Fibroblast of lung (primary cell): ENCODE results near the gene KCNC3. TPM values are rescaled to one million over a fixed set of nuclear protein-coding genes. Genes with fewer than 3 reads are reported as not detected.

Source experiments
- DNase-seq, 2 donors: peaks; one replicate each; pipeline versions ENCODE4 v3.0.0 to v3.0.0-alpha.2; 2010; ENCODE audit warnings: low read depth in 2 of 2
- H2AFZ ChIP-seq: 2 replicates; pipeline ENCODE4 v1.5.1; 2012; ENCODE audit warnings: low read length, control low read depth, inconsistent platforms
- H3K27ac ChIP-seq: 2 replicates; pipeline ENCODE4 v1.5.1; 2011; ENCODE audit warnings: low read length, control low read depth; ENCODE audit not compliant: insufficient read depth
- H3K27me3 ChIP-seq: 2 replicates; pipeline ENCODE4 v1.5.1; 2011; ENCODE audit warnings: mild to moderate bottlenecking, low read length; ENCODE audit not compliant: control insufficient read depth, insufficient read depth
- H3K36me3 ChIP-seq: 2 replicates; pipeline ENCODE4 v1.5.1; 2011; ENCODE audit warnings: low read length; ENCODE audit not compliant: control insufficient read depth, insufficient read depth
- H3K4me1 ChIP-seq: 2 replicates; pipeline ENCODE4 v1.5.1; 2011; ENCODE audit warnings: low read length; ENCODE audit not compliant: control insufficient read depth, insufficient read depth; ENCODE audit errors: extremely low read depth
- H3K4me2 ChIP-seq: 2 replicates; pipeline ENCODE4 v1.5.1; 2011; ENCODE audit warnings: low read length, control low read depth; ENCODE audit not compliant: insufficient read depth; ENCODE audit errors: extremely low read depth
- H3K4me3 ChIP-seq, 4 experiments: fragments of 200-600 bp in 1 of 4; sonication (generic) in 1 of 4; replicated peaks in 1 of 4; 2 replicates each; pipeline ENCODE4 v1.5.1; 2011 to 2016; ENCODE audit warnings: low read length in 4 of 4, low read depth in 3 of 4, mild to moderate bottlenecking in 3 of 4, control low read depth in 2 of 4, inconsistent platforms in 1 of 4, mixed read lengths in 1 of 4; ENCODE audit not compliant: insufficient read depth in 1 of 4; ENCODE audit errors: control extremely low read depth in 1 of 4
- H3K79me2 ChIP-seq: 2 replicates; pipeline ENCODE4 v1.5.1; 2012; ENCODE audit warnings: mild to moderate bottlenecking, low read length, inconsistent platforms; ENCODE audit not compliant: control insufficient read depth, insufficient read depth
- H3K9ac ChIP-seq: 2 replicates; pipeline ENCODE4 v1.5.1; 2011; ENCODE audit warnings: mild to moderate bottlenecking, low read length, control low read depth; ENCODE audit not compliant: insufficient read depth
- H3K9me3 ChIP-seq: 2 replicates; pipeline ENCODE4 v1.5.1; 2012; ENCODE audit warnings: low read depth, low read length; ENCODE audit not compliant: control insufficient read depth, insufficient read depth
- H4K20me1 ChIP-seq: 2 replicates; pipeline ENCODE4 v1.5.1; 2011; ENCODE audit warnings: low read length; ENCODE audit not compliant: control insufficient read depth, insufficient read depth; ENCODE audit errors: extremely low read depth
- EZH2 ChIP-seq: IDR thresholded peaks from 2 replicates; pipeline ENCODE4 v1.5.1; 2012; ENCODE audit warnings: low read length, control low read depth, mild to moderate bottlenecking; ENCODE audit errors: missing control alignments
- polyA plus RNA-seq, 2 donors: library from polyadenylated mRNA; depleted of rRNA in 1 of 2; stranded (reverse) in 1 of 2; unstranded in 1 of 2; fragments of >200 nt; gene quantifications; 2 replicates each; pipeline ENCODE4 v1.2.1, GENCODE V29; 2011 to 2012; ENCODE audit warnings: missing spikeins in 1 of 2
- total RNA-seq: library from RNA; depleted of rRNA; stranded (reverse); fragments of >200 nt; gene quantifications from 2 replicates; pipeline ENCODE4 v1.2.1, GENCODE V29; 2014
- TF ChIP-seq, protein P1 (sequence below), 2 donors: IDR thresholded peaks in 1 of 2; conservative IDR thresholded peaks in 1 of 2; 1 replicate in 1 of 2; 2 replicates in 1 of 2; pipeline ENCODE4 v1.5.1; 2011 to 2012; ENCODE audit warnings: low read length in 2 of 2, control low read depth in 1 of 2, inconsistent platforms in 1 of 2, low read depth in 1 of 2, mild to moderate bottlenecking in 1 of 2

Gene KCNC3
- total and polyA plus RNA-seq, 2 donors (not counting 1 experiment from before 2014, with no cell fraction given): under 0.01 to 0.01 TPM

DNA sequence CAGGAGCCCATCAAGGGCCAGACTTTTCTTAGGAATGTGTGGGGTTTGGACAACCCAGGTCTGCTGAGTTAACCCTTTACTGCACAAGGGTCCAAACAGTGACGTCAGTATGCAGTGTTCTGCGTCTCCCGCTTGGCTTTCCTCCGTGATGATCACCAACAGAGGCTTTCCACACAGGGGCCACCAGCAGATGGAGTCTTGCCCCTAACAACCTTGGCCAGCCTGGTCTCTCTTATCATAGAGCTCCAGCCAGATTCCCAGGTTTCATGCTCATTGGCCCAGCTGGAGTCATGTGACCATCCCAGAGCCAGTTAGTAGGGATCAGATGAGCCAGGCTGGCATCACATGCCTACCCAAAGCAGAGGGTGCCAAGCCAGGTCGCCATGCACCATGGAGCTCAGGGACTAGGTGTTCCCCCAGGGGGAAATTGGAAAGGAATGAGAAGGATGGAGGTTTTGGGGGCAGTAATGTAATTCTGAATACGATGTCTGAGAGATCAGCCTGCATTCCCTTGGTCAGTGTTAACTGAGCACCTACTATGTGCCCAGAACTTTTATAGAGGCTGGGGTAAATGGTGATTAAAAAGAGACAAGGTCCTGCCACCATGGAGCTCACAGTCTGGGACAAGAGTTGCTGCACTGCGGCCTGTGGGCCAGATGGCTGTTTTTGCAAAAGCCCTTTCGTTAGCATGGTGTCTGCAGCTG, 64.5 kb downstream of the KCNC3 start:
- Histone ChIP-seq H3K36me3 (no peaks in the 10 kb centered on the region), H3K4me2 (no peak overlapping the region), H3K79me2 (no peaks in the 10 kb centered on the region), H3K27ac (no peak overlapping the region), H2AFZ (no peak overlapping the region), H3K9ac (no peak overlapping the region), H3K9me3 (no peaks in the 10 kb centered on the region), H3K27me3 (no peaks in the 10 kb centered on the region), H3K4me3 (no peak overlapping the region), H3K4me1 (no peaks in the 10 kb centered on the region), H4K20me1 (no peaks in the 10 kb centered on the region)
- TF ChIP-seq, protein P1, sequence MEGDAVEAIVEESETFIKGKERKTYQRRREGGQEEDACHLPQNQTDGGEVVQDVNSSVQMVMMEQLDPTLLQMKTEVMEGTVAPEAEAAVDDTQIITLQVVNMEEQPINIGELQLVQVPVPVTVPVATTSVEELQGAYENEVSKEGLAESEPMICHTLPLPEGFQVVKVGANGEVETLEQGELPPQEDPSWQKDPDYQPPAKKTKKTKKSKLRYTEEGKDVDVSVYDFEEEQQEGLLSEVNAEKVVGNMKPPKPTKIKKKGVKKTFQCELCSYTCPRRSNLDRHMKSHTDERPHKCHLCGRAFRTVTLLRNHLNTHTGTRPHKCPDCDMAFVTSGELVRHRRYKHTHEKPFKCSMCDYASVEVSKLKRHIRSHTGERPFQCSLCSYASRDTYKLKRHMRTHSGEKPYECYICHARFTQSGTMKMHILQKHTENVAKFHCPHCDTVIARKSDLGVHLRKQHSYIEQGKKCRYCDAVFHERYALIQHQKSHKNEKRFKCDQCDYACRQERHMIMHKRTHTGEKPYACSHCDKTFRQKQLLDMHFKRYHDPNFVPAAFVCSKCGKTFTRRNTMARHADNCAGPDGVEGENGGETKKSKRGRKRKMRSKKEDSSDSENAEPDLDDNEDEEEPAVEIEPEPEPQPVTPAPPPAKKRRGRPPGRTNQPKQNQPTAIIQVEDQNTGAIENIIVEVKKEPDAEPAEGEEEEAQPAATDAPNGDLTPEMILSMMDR (conservative IDR thresholded peaks at IDR 0.05 in 1 of 2, IDR thresholded peaks at IDR 0.05 in 1 of 2; ENCODE audit: low read depth in 1 of 2, low read length in 2 of 2): no peak
- no peak for TF ChIP-seq EZH2
- no peak for DNase-seq

DNA sequence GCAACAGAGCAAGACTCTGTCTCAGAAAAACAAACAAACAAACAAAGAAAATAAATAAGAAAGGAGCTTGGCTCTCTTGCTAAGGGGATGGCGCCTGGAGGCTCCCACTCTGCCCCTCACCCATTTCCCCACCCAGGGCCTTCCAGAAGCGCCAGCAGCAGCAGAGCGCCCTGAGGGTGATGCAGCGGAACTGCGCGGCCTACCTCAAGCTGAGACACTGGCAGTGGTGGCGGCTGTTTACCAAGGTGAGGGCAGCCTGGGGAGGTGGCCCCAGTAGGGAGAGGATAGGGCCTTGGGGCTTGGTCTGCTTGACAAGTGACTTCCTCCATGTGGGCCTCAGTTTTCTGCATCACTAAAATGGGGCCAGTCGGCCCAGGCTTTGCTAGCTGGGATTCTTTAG, 66.0 kb downstream of the KCNC3 start:
- H3K36me3 ChIP-seq: no peaks in the 10 kb centered on the region
- H3K79me2 ChIP-seq: no peaks in the 10 kb centered on the region
- H3K4me2 ChIP-seq: no peak overlapping the region
- no peaks in the 10 kb centered on the region for H4K20me1 ChIP-seq
- no peaks in the 10 kb centered on the region for H3K27me3 ChIP-seq
- no peak for DNase-seq
- no peaks in the 10 kb centered on the region for H3K4me1 ChIP-seq
- H2AFZ ChIP-seq: no peak overlapping the region
- no peak overlapping the region for H3K27ac ChIP-seq
- no peak overlapping the region for H3K9ac ChIP-seq
- no peaks in the 10 kb centered on the region for H3K9me3 ChIP-seq
- TF ChIP-seq EZH2: no peak
- TF ChIP-seq, protein P1 (conservative IDR thresholded peaks at IDR 0.05 in 1 of 2, IDR thresholded peaks at IDR 0.05 in 1 of 2; ENCODE audit: low read depth in 1 of 2, low read length in 2 of 2): no peak
- no peak overlapping the region for H3K4me3 ChIP-seq

Other genes with a start within 250 kb of the KCNC3 start
- not detected in 2 replicates for gene IZUMO2, start 166.1 kb downstream of the KCNC3 start, total RNA-seq
- gene IZUMO2, start 166.1 kb downstream of the KCNC3 start, polyA plus RNA-seq: not detected in 2 replicates
- gene MYH14, start 125.8 kb downstream of the KCNC3 start, total RNA-seq: not detected in 2 replicates
- not detected in 2 replicates for gene MYH14, start 125.8 kb downstream of the KCNC3 start, polyA plus RNA-seq
- under 0.01 and 0.17 TPM in 2 replicates for gene NAPSA, start 36.3 kb upstream of the KCNC3 start, total RNA-seq
- gene NAPSA, start 36.3 kb upstream of the KCNC3 start, polyA plus RNA-seq: 0.03 and 0.15 TPM in 2 replicates
- 75.5 and 82.4 TPM in 2 replicates for gene NR1H2, start 47.1 kb upstream of the KCNC3 start, total RNA-seq
- gene NR1H2, start 47.1 kb upstream of the KCNC3 start, polyA plus RNA-seq: 30.3 and 30.4 TPM in 2 replicates
- 16.4 and 23.6 TPM in 2 replicates for gene POLD1, start 55.0 kb upstream of the KCNC3 start, total RNA-seq
- 4.0 and 10.1 TPM in 2 replicates for gene POLD1, start 55.0 kb upstream of the KCNC3 start, polyA plus RNA-seq
- under 0.01 TPM in 1 of 2 replicates, not detected in the other for gene SPIB, start 89.6 kb upstream of the KCNC3 start, total RNA-seq
- gene SPIB, start 89.6 kb upstream of the KCNC3 start, polyA plus RNA-seq: not detected in 2 replicates
- gene MYBPC2, start 103.5 kb upstream of the KCNC3 start, total RNA-seq: under 0.01 and 0.26 TPM in 2 replicates
- gene MYBPC2, start 103.5 kb upstream of the KCNC3 start, polyA plus RNA-seq: 0.02 TPM in 1 of 2 replicates, not detected in the other
- 24.1 and 40.8 TPM in 2 replicates for gene EMC10, start 147.1 kb upstream of the KCNC3 start, total RNA-seq
- gene EMC10, start 147.1 kb upstream of the KCNC3 start, polyA plus RNA-seq: 37.5 and 42.7 TPM in 2 replicates
- 0.51 and 0.66 TPM in 2 replicates for gene GARIN5A, start 147.5 kb upstream of the KCNC3 start, total RNA-seq
- gene GARIN5A, start 147.5 kb upstream of the KCNC3 start, polyA plus RNA-seq: 0.11 and 0.24 TPM in 2 replicates
- gene JOSD2, start 181.8 kb upstream of the KCNC3 start, total RNA-seq: 38.3 and 48.6 TPM in 2 replicates
- gene JOSD2, start 181.8 kb upstream of the KCNC3 start, polyA plus RNA-seq: 16.3 and 17.3 TPM in 2 replicates
- gene ASPDH, start 184.5 kb upstream of the KCNC3 start, total RNA-seq: not detected in 2 replicates
- not detected in 2 replicates for gene ASPDH, start 184.5 kb upstream of the KCNC3 start, polyA plus RNA-seq
- 0.17 and 0.26 TPM in 2 replicates for gene LRRC4B, start 239.1 kb upstream of the KCNC3 start, total RNA-seq
- 0.02 TPM in 2 replicates for gene LRRC4B, start 239.1 kb upstream of the KCNC3 start, polyA plus RNA-seq